ENCODE results near the gene CRY2. TPM values are rescaled to one million over a fixed set of nuclear protein-coding genes. Genes with fewer than 3 reads are reported as not detected.
A peak's percentile ranks its signal among the peaks of the same experiment; 100 is the strongest.

The CRY2 gene
- total RNA-seq, 2 donors from 2014 or later, result 200 to 224 TPM

DNA sequence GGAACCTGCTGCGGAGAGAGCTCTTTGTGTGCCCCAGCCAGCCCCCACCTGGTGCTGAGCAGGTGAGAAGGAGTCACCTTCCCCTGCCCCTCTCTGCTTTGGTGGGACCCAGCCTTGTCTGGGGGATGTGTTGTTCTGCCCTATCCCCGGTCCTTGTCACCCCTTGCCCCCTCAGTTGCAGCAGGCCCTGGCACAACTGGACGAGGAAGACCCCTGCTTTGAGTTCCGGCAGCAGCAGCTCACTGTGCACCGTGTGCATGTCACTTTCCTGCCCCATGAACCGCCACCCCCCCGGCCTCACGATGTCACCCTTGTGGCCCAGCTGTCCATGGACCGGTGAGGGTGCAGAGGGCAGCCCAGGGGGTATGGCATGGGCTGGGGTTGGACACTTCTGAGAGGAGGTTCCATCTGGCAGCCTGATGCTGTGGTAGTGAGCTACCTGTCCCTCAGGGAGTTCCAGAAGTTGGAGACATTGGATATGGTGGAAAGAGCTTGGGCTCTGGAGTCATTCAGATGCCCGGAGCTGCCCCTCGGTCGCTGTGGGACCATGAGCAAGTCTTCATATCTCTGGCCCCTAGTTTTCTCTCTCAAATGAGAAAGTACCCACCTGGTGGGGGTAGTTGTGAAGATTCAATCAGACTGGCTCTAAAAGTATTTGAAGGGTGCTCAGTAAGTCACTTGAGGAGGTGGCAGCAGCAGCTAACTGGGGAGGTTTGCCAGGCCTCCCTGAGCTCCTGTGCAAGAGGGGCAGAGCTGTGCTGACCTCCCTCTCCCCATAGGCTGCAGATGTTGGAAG is 79.5 kb downstream of the CRY2 start:
- no peak for ATAC-seq
- no peak overlapping the region for H3K27ac Mint-ChIP-seq
- H3K4me1 Mint-ChIP-seq, result peaks cover 35% of the 10 kb centered on the region
- H3K4me3 Mint-ChIP-seq, result no peak overlapping the region
- H3K27me3 Mint-ChIP-seq, result no peaks in the 10 kb centered on the region
- no peaks in the 10 kb centered on the region for H3K9me3 ChIP-seq (ENCODE audit: control insufficient read depth, low read length, poor library complexity, severe bottlenecking)
- no peak for DNase-seq
- no peaks in the 10 kb centered on the region for H3K36me3 Mint-ChIP-seq (ENCODE audit: low read depth)

DNA sequence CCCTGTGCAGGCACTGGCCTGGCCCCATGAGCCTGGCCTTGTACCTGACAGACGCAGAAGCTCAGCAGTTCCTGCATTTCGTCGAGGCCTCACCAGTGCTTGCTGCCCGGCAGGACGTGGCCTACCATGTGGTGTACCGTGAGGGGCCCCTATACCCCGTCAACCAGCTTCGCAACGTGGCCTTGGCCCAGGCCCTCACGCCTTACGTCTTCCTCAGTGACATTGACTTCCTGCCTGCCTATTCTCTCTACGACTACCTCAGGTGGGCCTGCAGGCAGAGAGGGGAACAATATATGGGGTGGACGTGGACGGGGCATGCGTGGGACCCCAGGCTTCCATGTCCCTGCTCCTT is 80.0 kb downstream of the CRY2 start:
- Mint-ChIP-seq H3K4me1 (peaks cover 38% of the 10 kb centered on the region), H3K27ac (no peak overlapping the region), H3K4me3 (no peak overlapping the region), H3K27me3 (no peaks in the 10 kb centered on the region), H3K36me3 (ENCODE audit: low read depth) (no peaks in the 10 kb centered on the region)
- H3K9me3 ChIP-seq (ENCODE audit: control insufficient read depth, low read length, poor library complexity, severe bottlenecking), result no peaks in the 10 kb centered on the region
- ATAC-seq (no peak), DNase-seq (no peak)

DNA sequence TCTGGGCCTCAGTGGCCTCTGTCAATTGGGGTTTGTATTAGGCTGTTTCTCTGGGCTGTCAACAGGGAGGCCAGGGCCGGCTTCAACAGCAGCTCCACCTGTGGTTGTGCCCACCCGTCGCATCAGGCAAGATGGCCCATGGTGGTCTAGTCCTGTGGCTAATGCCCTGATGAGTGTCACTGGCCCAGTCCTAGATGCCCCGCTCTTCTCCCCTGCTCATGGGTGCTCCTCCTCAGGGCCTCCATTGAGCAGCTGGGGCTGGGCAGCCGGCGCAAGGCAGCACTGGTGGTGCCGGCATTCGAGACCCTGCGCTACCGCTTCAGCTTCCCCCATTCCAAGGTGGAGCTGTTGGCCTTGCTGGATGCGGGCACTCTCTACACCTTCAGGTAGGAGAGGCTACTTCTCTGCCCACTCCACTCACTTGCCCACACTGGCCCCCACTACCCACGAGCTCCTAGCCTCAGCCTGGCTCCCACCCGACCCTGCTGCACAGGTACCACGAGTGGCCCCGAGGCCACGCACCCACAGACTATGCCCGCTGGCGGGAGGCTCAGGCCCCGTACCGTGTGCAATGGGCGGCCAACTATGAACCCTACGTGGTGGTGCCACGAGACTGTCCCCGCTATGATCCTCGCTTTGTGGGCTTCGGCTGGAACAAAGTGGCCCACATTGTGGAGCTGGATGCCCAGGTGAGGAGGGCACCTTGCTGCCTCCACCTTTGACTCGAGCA is 80.6 kb downstream of the CRY2 start:
- Mint-ChIP-seq H3K36me3 (ENCODE audit: low read depth) (no peaks in the 10 kb centered on the region), H3K4me3 (no peak overlapping the region), H3K27ac (no peak overlapping the region), H3K4me1 (peaks cover 38% of the 10 kb centered on the region), H3K27me3 (no peaks in the 10 kb centered on the region)
- no peak for ATAC-seq
- DNase-seq, result no peak
- H3K9me3 ChIP-seq (ENCODE audit: control insufficient read depth, low read length, poor library complexity, severe bottlenecking), result no peaks in the 10 kb centered on the region

DNA sequence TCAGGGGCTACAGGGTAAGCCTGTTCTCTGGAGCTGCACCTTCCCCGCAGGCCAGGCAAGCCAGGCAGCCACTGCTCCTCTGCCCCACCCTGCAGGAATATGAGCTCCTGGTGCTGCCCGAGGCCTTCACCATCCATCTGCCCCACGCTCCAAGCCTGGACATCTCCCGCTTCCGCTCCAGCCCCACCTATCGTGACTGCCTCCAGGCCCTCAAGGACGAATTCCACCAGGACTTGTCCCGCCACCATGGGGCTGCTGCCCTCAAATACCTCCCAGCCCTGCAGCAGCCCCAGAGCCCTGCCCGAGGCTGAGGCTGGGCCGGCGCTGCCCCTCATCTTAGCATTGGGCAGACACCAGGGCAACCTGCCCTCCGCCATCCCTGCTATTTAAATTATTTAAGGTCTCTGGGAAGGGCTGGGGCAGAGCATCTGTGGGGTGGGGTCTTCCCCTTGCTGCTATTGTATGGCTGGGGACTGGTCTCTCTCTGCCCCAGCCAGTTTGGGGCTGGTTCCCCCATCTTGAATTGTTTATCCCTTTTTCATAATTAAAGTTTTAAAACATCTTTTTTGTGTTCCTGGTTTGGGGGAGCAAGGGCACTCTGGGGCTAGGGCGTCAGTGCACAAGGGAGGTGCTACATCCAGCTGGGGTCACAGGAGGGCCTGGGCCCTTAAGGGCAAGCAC is 81.4 kb downstream of the CRY2 start:
- H3K4me3 Mint-ChIP-seq, result no peak overlapping the region
- H3K27me3 Mint-ChIP-seq, result no peaks in the 10 kb centered on the region
- no peak overlapping the region for H3K27ac Mint-ChIP-seq
- peaks cover 36% of the 10 kb centered on the region for H3K4me1 Mint-ChIP-seq
- H3K36me3 Mint-ChIP-seq (ENCODE audit: low read depth), result no peaks in the 10 kb centered on the region
- no peaks in the 10 kb centered on the region for H3K9me3 ChIP-seq (ENCODE audit: control insufficient read depth, low read length, poor library complexity, severe bottlenecking)
- DNase-seq (no peak), ATAC-seq (no peak)

DNA sequence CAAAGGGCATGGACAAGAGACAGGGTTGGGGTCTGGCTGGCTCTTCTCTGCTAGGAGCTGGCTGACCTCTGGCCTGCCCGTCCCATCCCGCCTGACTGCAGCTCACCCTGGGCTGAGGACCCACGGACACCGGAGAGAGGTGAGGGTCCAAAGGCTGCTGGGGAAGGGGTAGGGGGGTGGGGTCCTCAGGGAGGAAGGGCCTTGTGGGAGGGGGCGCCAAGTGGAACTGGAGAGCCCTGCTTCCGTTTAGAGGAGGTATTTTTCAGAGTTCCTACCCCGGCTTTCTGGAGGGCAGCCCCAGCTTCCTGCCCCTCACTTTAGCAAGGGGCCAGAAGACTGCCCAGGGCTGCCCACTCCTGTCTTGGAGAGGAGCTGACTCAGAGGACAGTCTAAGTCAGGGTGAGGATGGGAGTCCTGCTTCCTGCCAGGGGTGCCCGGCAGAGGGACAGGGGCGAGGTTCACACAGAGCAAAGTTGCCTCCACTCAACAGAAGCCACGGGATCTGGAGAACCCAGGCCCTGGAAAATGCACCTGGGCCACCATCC is 82.3 kb downstream of the CRY2 start:
- peak overlapping the region; percentile 89 for H3K4me3 Mint-ChIP-seq

DNA sequence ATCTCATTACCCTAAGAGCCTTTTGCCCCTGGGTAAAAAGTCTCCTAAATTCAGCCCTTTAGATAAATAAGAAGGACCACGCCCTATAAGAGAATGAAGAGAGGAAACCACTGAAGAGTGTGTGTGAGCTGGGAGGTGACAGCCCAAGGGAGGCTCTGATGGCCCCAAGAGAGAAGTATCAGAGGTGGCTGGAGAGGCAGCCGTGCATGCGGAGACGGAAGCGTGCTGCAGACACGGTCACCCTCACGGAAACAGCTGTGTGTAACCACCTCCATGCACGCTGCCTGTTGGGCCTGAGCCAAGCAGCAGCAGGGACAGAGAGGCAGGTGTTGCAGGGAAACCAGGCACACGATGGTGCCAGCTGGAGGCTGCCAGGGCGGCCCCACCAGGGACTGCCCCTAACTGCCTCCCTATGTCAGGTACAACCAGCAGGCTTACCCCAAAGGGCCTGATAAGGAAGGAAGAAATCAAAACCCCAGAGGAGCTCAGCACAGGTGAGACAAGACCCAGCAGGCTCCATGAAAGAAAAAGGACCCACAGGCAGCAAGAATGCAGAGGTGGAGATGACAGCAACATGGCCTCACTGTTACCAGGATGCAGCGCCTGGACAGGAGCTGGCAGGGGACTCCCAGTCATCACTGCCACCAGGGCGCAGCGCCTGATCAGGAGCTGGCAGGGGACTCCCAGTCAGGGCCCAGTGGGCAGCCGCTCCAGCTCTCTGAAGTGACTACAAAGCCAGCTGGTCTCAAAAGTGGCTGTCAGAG is 82.9 kb downstream of the CRY2 start:
- H3K27me3 Mint-ChIP-seq, result no peaks in the 10 kb centered on the region
- no peaks in the 10 kb centered on the region for H3K36me3 Mint-ChIP-seq (ENCODE audit: low read depth)
- DNase-seq, result no peak
- H3K4me1 Mint-ChIP-seq, result peaks cover 32% of the 10 kb centered on the region
- peak; percentile 84 for ATAC-seq
- peak overlapping the region; percentile 99 for H3K27ac Mint-ChIP-seq
- H3K4me3 Mint-ChIP-seq, result peak overlapping the region; percentile 89
- no peaks in the 10 kb centered on the region for H3K9me3 ChIP-seq (ENCODE audit: control insufficient read depth, low read length, poor library complexity, severe bottlenecking)

More for the DNA sequence above, 82.3 kb downstream of the CRY2 start:
- ATAC-seq (peak; percentile 19), DNase-seq (no peak)
- H3K27me3 Mint-ChIP-seq, result no peaks in the 10 kb centered on the region
- peak overlapping the region; percentile 99 for H3K27ac Mint-ChIP-seq
- no peaks in the 10 kb centered on the region for H3K9me3 ChIP-seq (ENCODE audit: control insufficient read depth, low read length, poor library complexity, severe bottlenecking)
- H3K36me3 Mint-ChIP-seq (ENCODE audit: low read depth), result no peaks in the 10 kb centered on the region
- H3K4me1 Mint-ChIP-seq, result peaks cover 32% of the 10 kb centered on the region

DNA sequence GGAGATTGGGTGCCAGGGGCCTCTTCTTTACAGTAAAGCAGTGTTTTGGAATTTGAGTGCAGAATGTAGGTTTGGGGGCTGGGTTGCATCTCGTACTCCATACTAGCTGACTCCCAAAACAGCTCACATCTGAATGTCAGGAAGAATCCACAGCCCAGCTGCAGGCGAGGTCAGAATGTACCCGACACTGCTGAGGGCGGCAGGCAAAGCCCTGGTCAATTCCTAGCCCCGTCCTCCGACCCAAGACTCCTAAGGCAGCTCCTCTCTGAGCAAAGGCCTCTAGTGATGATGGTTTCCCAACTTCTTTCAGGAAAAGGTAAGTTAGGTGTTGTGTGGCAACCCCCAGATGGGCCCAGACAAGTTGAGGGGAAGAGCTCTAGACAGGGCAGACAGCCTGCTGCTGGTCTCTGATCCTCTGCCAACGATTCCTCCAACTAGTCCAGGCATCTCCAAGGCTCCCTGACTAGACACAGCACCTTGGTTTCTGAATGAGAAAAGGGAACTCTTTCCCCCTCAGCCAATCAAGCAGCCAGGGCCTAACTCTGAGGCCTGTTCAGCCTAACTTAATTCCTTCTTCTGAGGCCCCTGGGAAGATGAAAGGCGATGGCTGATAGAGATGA is 83.8 kb downstream of the CRY2 start:
- Mint-ChIP-seq H3K27me3 (no peaks in the 10 kb centered on the region), H3K36me3 (ENCODE audit: low read depth) (no peaks in the 10 kb centered on the region), H3K4me3 (peak overlapping the region; percentile 28), H3K27ac (peak overlapping the region; percentile 99), H3K4me1 (peaks cover 32% of the 10 kb centered on the region)
- no peak for DNase-seq
- ATAC-seq, result no peak
- no peaks in the 10 kb centered on the region for H3K9me3 ChIP-seq (ENCODE audit: control insufficient read depth, low read length, poor library complexity, severe bottlenecking)

DNA sequence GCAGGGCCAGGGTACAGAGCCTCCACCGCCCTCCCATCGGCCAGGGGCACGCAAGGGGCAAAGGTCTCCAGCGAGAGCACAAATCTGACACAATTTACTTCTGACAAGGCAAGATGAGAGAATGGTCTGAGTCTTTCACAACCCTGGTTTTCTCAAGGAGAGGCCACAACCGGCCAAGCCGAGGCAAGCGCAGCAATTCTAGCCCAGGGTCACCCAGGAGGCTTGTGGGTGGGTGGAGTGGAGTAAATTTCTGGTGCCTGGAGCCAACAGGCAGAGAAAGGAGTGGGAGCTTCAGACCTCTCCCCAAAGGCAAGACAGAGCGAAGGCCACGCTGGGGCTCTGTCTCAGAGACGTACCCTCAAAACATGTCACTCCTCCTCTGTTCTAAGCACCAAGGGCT is 84.5 kb downstream of the CRY2 start:
- Mint-ChIP-seq H3K4me1 (peaks cover 32% of the 10 kb centered on the region), H3K36me3 (ENCODE audit: low read depth) (no peaks in the 10 kb centered on the region), H3K27me3 (no peaks in the 10 kb centered on the region), H3K4me3 (peak overlapping the region; percentile 49), H3K27ac (peak overlapping the region; percentile 99)
- DNase-seq (no peak), ATAC-seq (no peak)
- H3K9me3 ChIP-seq (ENCODE audit: control insufficient read depth, low read length, poor library complexity, severe bottlenecking), result no peaks in the 10 kb centered on the region

DNA sequence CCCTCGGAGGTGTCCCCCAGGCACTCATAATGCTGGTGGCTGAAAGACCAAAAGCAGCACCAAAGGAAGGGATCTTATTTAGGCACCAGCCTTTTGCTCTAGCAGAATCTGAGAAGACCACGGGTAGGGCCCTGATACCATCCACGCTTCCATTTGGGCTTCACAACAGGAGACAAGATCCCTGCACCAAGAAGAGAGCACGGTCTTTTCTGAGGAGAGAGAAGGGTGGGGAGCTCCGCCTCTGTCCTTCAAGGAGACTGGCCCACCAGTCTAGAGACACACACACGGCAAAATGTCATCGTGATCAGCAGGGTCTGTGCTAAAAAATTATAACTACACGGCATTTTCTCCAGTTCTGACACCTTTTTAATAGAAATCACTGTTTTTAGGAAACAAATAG is 84.9 kb downstream of the CRY2 start:
- DNase-seq (no peak), ATAC-seq (no peak)
- Mint-ChIP-seq H3K4me3 (peak overlapping the region; percentile 49), H3K27ac (no peak overlapping the region), H3K36me3 (ENCODE audit: low read depth) (no peaks in the 10 kb centered on the region), H3K27me3 (no peaks in the 10 kb centered on the region), H3K4me1 (peaks cover 32% of the 10 kb centered on the region)
- H3K9me3 ChIP-seq (ENCODE audit: control insufficient read depth, low read length, poor library complexity, severe bottlenecking), result no peaks in the 10 kb centered on the region

Other genes with a start within 250 kb of the CRY2 start
- not detected for gene CHST1, start 181.9 kb upstream of the CRY2 start, total RNA-seq
- 10 to 100 TPM in 1 of 2 donors, 1 to 10 TPM in 1; 7.9 to 12.6 TPM for gene SLC35C1, start 42.3 kb upstream of the CRY2 start, total RNA-seq
- 10 to 100 TPM in 1 of 2 donors, 1 to 10 TPM in 1; 7.6 to 10.2 TPM for gene MAPK8IP1, start 38.2 kb downstream of the CRY2 start, total RNA-seq
- gene FREY1, start 59.8 kb downstream of the CRY2 start, total RNA-seq, result 1 to 10 TPM; 3.1 to 3.2 TPM
- 10 to 100 TPM; 59.1 to 64.2 TPM for gene PEX16, start 70.4 kb downstream of the CRY2 start, total RNA-seq
- gene LARGE2, start 75.2 kb downstream of the CRY2 start, total RNA-seq, result 1 to 10 TPM; 3.9 to 7.9 TPM

All from T-helper 17 cell (primary cell).